Right lobe of liver (tissue), 4 donors: ENCODE data around the gene KDM4C.

ENCODE experiments used
- CTCF ChIP-seq, 4 donors: fragments of 200-600 bp in 3 of 4; fragments of 450-650 bp in 1 of 4; IDR thresholded peaks; one replicate each; pipeline versions ENCODE4 v1.5.1 to v1.8.0; 2016 to 2022; ENCODE audit warnings: antibody characterized with exemption in 4 of 4, mild to moderate bottlenecking in 2 of 4
- POLR2A ChIP-seq: fragments of 450-650 bp; IDR thresholded peaks from one replicate; pipeline ENCODE4 v1.6.1; 2017; ENCODE audit warnings: antibody characterized with exemption, mild to moderate bottlenecking
- donor health status: DM: no; HTN: no; CAD: no.
- donor health status: DM: no; HTN: no; CAD: no.
- donor health status: DM: no; HTN: yes; CAD: no.

- TF ChIP-seq CTCF (IDR thresholded peaks at IDR 0.05) (no peak), POLR2A (no peak)
Observed at GRCh38 chr9:6943293-6943692, 185.5 kb downstream of the KDM4C start.
